Measurements from ENCODE around the gene ETS2.

- TF ChIP-seq POLR2AphosphoS5 (IDR thresholded peaks at IDR 0.05; ENCODE audit: low read depth) (no peak), CTCF (IDR thresholded peaks at IDR 0.05; ENCODE audit: insufficient read depth, low read length) (no peak), REST (IDR thresholded peaks at IDR 0.05; ENCODE audit: insufficient replicate concordance, low read depth) (no peak), GABPA (IDR thresholded peaks at IDR 0.05; ENCODE audit: low read depth) (no peak)
Measured at GRCh38 chr21:38787461-38788274, 18.1 kb upstream of the ETS2 start.
